ENCODE measurements around the gene SMTNL2. TPM values are rescaled to one million over a fixed set of nuclear protein-coding genes. Genes with fewer than 3 reads are reported as not detected.
A peak's percentile ranks its signal among the peaks of the same experiment; 100 is the strongest.

Gene SMTNL2
- total RNA-seq, 2 donors from 2014 or later = 13.2 to 13.3 TPM

DNA sequence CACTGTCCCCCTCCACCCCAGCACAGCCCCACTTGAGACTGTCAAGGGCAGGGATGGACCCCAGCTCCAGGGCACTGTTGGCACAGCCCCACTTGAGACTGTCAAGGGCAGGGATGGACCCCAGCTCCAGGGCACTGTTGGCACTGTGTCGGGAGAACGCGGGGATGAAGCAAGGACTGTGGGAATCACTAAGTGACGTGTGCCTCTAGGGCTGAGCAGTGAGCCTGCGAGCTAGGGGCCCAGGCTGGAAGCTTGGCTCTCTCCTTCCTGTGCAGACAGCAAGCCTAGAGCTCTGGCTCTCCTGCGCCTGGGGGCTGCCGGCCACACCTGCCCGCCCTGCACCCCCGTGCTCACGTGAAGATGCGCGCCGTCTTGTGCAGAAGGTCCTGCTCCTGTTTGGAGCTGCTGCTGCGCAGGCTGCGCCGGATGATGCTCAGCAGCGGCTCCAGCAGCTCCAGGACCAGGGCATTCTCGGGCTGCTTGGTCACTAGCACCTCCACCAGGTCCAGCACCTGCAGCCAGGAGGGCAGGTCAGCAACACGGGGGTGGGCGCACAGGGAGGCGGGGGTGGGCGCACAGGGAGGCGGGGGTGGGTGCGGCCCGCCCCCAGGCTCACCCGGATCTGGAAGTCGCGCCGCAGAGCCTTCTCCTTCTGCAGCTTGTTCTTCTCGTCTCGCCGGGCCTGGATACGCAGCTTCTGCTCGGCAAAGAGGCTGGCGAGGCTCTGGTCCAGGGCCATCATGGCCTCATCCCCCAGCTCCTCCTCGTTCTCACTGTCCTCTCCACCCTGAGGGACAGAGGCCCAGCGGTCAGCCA lies 40.0 kb upstream of the SMTNL2 start:
- DNase-seq (no peak), ATAC-seq (no peak)
- intact Hi-C loops (cut with DNase I) = no loop called here

DNA sequence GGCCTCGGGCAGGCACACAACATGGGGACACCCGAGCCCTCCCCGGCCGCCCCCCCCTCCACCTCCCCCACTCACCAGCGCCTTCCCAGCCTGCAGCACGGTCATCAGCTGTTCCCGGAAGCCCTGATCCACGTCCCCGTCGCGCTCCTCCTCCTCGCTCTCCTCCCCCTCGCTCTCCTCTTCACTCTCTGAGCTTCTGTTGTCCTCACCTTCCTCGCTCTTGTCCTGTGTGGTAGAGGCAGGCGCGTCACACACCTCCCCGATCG lies 39.4 kb upstream of the SMTNL2 start:
- ATAC-seq (no peak), DNase-seq (peak; percentile 20)
- intact Hi-C loops (cut with DNase I) = no loop called here

DNA sequence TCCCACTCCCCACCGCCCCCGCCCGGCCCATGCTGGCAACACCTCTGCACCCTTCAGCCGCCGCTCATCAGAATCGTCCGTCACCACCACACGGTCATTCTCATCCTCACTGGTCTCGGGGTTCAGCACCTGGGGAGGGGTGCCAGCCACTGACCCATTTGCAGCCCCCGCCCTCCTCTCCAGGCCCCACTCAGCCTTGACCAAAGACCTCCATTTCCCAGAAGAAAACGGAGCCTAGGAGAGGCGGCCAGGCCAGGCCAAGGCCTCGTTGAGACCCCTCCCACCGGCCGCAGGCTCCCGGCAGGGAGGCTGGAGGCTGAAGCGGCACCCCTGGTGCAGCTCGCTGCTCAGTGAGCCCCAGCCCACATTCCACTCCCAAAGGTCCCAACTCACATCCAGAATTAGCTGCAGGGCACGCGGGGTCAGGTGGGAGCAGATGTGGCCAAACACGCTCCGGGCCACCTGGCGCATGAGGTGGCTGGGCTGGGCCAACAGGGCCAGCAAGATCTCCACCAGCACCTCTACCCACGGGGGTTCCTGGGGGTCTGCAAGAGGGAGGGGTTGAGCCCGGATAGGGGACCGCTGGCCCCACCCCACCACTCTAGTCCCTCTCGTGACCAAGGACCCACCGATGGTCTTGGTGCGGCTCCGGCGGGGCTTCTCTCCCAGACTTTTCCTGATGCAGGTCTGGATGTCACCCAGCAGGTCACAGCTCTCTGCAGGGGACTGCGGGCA lies 38.9 kb upstream of the SMTNL2 start:
- no peak for ATAC-seq
- DNase-seq = no peak
- intact Hi-C loops (cut with DNase I) = no loop called here

DNA sequence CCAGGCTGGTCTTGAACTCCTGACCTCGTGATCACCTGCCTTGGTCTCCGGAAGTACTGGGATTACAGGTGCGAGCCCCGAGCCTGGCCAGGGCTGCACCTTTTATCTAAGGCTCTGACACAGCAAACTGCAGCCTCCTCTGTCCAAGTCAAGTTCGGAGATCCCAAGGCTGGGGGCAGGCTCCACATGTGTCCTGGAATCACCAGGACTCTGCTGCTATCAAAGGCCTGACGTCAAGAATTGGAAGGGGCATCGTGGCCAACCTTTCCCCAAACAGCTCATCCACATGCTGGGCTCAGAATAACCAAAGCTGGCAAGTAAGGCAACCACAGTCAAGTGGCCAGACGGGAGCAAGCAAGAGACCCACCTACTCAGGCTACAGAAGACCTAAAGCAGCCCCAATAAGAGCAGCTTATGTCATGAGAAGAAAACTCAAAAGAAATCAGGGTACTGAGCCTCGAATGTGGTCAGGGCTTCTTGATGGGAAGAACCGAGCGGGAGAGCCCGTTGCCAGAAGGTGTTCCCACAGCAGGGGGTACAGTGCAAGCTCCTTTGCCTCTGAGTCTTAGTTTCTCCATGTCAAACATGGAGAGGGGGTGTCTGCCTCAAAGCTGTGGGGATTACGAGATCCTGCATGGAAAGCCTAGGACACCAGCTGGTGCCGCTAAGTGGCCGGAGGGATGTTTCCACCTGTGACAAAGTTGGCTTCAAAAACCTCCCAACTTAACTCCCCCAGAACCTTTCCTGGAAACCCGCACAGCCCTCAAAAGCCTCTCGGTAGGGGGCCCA lies 37.0 kb upstream of the SMTNL2 start:
- ATAC-seq (no peak), DNase-seq (no peak)
- intact Hi-C loops (cut with DNase I) = no loop called here

DNA sequence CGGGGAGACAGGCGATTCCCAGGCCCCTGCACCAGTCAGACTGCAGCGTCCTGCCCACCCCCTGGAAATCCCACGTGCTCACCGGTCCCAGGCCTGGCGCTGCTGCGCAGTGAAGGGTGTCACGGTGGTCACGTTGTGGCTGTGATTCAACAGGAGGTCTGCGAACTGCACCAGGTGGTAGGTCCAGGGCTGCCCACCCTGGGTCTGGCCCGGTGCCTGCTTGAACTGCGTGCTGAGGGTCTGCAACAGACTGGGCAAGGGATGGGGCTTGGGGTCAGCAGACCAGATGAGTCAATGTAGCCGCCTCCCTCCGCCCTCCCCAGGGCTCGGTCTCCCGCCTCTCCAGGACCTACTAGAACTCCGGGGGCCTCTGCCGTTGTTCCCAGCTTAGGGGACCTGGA lies 36.3 kb upstream of the SMTNL2 start:
- DNase-seq (no peak), ATAC-seq (no peak)
- intact Hi-C loops (cut with DNase I) = no loop called here

DNA sequence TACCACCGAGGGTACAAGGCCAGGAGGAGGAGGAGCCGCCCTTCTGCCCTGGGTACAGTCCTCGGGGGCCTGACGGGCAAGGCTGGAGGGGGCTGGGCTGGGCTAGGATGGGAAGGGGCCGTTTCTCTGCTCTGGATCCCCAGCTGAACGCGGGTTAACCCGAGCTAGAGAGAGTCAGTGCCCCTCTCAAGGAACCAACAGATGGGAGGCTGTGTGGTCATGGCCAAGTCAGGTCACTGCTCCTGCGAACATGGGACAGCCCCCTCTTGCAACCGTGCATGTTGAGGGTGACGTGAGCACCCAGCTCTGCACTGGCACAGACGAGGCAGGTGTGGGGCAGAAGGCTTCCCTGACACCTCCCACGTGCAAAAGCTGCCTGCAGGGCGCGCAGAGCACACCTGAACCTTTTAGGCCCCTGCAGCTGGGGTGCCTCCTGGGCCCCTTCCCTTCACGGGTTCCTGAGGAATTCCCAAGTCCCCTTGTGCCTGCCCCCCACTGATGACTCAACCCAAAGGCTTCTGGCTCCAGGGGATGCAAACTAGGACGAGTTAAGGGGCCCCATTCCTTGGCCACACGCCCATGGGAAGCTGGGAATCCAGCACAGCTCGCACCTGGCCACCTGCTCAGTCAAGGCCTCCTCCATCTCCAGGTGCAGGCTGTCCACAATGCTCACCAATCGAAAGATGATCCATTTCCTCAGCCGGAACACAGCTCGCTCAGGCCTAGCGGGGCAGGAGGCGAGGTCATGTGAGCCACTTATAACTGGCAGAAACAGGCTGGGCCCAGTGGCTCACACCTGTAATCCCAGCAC lies 35.4 kb upstream of the SMTNL2 start:
- intact Hi-C loops (cut with DNase I) = no loop called here

DNA sequence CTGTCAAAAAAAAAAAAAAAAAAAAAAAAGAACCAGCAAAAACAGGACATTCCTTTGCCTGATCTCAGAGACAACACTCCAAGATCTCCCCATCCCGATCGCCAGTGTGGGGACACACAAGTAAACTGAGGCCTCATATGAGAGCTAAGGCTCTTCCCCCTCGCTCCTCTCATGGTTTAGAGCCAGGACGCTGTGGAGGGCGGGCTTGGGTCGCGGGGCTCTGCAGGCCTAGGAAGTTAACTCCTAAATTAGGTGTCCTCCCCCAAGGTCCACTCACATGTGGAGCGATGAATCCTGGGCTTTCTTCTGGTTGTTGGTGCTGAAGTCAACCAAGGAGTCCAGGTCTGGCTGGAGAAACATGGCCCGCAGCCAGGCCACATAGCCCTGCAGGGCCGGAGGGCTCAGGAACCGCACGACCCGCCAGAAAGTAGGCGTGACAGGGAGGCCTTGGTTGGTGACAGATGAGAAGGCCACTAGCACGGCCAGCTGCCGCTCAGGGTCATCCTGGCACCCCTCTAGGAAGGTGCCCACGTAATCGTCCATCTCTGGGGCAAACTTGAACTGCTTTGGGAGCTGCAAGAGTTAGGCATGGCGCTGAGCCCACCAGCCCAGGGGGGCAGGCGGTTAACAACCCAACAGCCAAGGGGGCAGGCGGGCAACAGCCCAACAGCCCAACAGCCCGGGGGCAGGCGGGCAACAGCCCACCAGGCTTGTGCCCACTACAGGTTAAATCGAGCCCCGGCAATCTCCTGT lies 34.4 kb upstream of the SMTNL2 start:
- intact Hi-C loops (cut with DNase I) = loop anchor here in 1 of 2 donors (10.0 kb wide), 1 partner anchor 125 kb away; no protein-coding TSS in a partner anchor
- no peak for ATAC-seq
- no peak for DNase-seq

More for the DNA sequence above, 35.4 kb upstream of the SMTNL2 start:
- ATAC-seq = no peak
- DNase-seq = no peak

DNA sequence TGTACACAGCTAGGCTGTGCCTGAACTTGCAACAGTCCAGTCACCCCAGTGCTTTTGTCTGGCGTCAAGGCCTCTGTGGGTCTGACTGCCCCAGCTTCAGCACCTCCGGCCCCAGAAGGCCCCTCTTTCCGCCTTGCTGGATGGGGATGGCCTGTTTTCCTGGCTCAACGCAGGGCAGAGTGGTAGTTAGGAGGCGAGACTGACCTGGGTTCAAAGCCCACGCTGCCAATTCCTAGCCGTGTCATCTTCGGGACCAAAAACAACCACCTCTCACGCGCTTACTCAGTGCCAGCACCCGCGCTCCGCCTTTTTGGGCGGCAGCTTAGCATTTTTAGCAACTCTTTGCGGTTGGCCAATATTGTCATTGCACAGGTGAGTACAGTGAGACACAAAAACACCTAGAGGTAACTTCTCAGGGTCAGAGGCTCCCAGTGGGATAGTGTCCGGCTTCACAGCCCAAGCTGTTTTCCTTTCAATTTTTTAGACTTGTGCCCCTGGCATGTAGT lies 33.7 kb upstream of the SMTNL2 start:
- intact Hi-C loops (cut with DNase I) = loop anchor here in 1 of 2 donors (10.0 kb wide), 1 partner anchor 126 kb away; no protein-coding TSS in a partner anchor
- DNase-seq = no peak

DNA sequence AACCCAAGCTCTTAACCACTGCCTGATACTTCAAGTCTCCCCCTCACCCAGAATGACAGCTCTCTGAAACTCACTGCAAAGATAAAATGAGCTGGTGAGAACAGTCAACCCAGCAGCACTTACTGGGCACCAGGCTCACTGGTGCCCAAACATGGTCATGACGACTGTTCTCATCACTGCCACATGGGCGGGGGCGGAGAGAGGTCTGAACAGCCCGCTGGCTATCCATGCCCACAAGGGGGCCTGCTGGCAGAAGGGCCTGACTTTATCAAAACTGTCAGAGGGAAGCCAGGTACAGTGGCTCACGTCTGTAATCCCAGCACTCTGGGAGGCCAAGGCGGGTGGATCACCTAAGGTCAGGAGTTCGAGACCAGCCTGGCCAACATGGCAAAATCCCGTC lies 33.2 kb upstream of the SMTNL2 start:
- no peak for DNase-seq
- ATAC-seq = no peak
- intact Hi-C loops (cut with DNase I) = loop anchor here in 1 of 2 donors (10.0 kb wide), 1 partner anchor 126 kb away; no protein-coding TSS in a partner anchor

More for the DNA sequence above, 33.7 kb upstream of the SMTNL2 start:
- no peak for ATAC-seq

DNA sequence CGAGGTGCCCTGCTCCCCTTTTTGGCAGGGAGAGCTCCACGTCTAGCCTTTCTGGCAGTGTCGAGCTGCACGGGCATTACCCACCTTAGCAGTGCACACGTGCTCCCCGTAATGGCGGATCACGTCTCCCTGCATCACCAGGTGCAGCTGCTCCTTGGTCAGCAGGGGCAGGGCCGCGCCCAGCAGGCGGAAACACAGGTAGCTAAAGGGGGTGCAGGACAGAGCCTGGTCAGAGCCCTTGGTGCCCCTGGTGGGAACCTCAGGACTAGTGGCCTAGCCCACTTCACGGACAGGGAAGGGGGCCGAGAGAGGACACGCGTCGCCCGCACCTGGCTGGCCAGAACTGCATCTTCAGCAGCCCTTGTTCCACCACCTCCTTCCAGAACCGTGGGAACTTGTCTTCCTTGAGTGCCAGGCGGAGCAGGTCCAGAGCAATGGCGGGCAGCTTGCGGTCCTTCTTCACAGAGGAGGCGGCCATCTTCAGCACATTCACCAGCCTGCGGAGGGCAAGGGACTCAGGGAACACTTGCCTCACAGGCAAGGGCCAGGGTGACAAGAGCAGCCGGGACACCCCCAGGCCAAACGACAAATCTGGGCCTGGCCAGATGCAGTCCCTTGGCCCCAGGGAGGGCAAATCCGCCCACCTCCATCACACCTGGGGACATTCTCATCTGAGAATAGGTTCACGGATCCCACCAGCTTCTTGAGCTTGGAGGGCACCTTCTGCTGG lies 32.4 kb upstream of the SMTNL2 start:
- intact Hi-C loops (cut with DNase I) = loop anchor here in 1 of 2 donors (10.0 kb wide), 1 partner anchor 127 kb away; no protein-coding TSS in a partner anchor
- ATAC-seq = no peak
- no peak for DNase-seq

DNA sequence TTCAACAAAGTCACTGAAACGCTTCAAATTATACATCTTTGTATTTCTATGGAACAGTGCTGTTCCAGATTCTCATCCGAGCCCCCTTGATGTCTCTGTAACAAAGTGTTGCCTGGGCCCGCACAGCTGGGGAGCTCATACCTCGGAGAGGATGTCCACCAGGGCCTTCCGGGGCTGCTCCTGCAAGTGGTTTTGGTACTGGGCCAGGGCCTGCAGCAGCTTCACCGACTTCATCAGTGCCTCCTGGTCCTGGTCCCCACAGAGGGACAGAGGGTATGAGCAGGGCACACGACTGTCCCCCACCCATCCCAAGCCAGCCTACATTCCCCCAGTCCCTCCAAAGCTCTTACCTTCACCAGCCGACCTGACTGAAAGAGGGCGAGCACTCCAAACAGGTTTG lies 30.7 kb upstream of the SMTNL2 start:
- DNase-seq = no peak
- intact Hi-C loops (cut with DNase I) = loop anchor here in 1 of 2 donors (10.0 kb wide), 1 partner anchor 129 kb away; no protein-coding TSS in a partner anchor
- ATAC-seq = no peak

DNA sequence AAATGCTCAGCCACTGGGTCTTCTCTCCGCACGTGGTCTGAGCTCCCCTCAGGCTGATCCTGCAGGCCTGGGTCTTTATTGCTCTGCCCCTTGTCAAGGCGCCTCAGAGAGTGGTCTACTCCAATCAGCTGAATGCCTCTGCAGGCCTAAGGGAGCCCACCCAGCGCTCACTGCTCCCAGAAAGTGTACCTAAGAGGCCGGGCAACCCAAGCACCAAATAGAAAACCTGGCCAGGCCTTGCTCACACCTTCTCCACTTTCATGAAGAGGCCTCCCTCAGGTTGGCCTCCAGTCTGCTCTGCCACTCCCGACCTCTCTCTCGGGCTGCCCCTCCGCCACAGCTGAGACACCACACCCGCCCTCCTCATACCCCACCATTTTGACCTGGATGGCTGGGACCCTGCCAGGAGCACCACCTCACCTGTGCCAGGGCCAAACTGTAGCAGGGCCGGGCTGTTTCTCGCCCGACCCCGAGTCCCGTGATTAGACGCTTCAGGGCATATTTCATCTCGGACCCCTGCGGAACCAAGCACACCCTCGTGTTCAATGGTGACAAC lies 29.8 kb upstream of the SMTNL2 start:
- ATAC-seq (peak in 1 of 2 donors; percentile 9), DNase-seq (peak; percentile 31)
- intact Hi-C loops (cut with DNase I) = loop anchor here in 1 of 2 donors (10.0 kb wide), 1 partner anchor 130 kb away; no protein-coding TSS in a partner anchor

DNA sequence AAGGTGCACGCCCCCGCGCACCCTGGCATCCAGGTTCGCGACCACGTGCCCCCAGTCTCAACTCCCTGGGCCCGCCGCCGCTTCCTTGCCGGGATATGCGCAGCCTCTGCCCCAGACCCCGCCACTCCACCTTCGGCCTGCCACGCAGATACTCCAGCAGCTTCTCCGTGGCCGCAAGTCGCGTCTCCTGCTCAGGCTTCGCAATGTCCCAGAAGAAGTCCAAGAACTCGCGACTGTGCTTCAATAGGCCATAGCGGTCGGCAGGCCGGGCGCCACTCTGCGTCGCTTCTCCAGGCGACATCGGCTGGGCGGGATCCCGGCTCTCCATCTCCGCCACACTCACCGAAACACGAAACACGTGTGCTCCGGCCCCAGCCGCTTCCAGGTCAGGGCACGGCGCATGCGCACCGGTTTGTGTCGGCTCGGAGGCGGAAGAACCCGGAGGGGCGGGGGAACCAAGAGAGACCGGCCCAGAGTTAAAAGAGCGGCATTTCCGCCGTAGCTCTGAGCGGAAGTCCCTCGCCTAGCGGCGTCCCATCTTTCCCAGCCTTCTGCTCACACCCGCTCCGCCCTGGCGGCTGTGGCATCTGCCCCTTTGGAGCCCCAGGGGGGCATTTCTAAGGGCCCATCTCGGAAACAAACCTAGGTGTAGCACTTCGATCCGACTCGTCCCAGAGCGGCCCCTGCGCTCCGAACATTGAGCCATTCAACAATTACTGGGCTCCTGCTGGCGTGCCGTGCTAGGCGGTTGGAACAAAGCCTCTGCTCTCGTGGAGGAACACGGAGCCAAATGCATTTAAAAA lies 29.1 kb upstream of the SMTNL2 start, which contains the start of gene MYBBP1A:
Gene MYBBP1A, minus strand, starts transcription at position 388 of the 803 bp plus-strand sequence. Its CDS starts 60 bp downstream, at position 328.
- DNase-seq = peak; percentile 99
- peak; percentile 95 to 98 for ATAC-seq
- intact Hi-C loops (cut with DNase I) = loop anchor here in 1 of 2 donors (10.0 kb wide), 1 partner anchor 130 kb away; no protein-coding TSS in a partner anchor

DNA sequence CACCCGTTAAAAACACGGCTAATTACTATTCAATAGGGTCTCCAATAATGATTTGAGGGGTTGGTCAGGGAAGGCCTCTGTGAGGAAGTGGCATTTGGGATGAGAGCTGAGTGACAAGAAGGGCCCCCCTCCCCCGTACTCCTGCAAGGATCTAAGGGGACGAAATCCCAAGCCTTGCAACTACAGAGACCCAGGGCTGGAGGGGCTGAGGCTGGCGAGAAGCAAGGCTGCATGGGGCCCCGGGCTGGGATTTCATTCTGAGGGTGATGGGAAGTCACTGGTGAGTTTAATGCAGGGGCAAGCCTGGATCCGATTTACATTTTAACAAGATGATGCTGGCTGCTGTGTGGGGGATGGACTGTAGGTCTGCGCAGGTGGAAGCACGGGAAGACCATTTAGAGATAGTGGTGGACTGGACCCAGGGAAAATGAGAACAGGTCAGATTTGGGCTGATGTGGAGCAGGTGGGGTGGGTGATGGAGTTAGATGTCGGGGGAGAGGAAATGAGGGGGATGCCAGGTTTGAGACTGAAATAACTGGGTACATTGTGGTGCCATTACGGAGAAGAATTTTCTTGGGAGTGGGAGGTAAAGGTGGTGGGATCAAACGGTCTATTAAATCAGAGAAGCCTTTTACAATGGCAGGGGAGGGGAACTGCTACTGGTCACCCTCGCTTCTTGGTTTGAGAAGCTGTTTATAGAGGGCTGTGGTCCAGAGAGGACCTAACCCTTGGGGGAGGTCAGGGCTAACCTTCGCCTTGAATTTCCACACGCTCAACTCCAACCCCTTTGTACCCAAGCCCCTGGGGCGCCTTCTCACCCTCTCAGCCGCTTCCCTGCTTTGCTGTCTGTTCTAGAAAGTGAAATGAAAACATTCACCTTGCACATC lies 28.2 kb upstream of the SMTNL2 start:
- ATAC-seq (no peak), DNase-seq (no peak)
- intact Hi-C loops (cut with DNase I) = loop anchor here in 1 of 2 donors (10.0 kb wide), 1 partner anchor 131 kb away; no protein-coding TSS in a partner anchor

DNA sequence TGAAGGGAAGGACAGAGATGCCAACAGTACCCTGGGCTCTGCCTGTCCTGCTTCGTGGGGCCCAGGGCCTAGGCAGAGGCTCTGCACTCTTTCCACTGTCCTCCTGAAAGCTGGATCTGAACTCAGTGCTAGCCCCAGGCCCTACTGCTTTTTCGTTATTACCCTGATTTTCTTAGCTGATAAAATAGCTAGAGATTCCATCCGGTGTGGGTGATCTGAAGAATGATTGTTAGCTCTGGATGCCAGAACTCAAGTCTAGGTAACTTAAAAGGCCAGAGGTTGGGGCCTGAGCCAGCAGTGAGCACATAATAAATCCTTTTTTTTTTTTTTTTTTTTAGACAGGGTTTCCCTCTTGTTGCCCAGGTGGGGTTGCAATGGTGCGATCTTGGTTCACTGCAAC lies 27.3 kb upstream of the SMTNL2 start:
- DNase-seq (no peak), ATAC-seq (no peak)
- intact Hi-C loops (cut with DNase I) = loop anchor here in 1 of 2 donors (10.0 kb wide), 1 partner anchor 132 kb away; no protein-coding TSS in a partner anchor
